Measurements from ENCODE around the gene AAK1. TPM values are rescaled to one million over a fixed set of nuclear protein-coding genes. Genes with fewer than 3 reads are reported as not detected.

Gene AAK1
- total RNA-seq, 1 experiment from 2014 or later = 46.8 TPM

- POLR2A ChIA-PET (ENCODE audit: unreplicated experiment) = no interaction called here
- BruUV-seq (replicated peaks) = no TSS peak
- H4K20me1 ChIP-seq (ENCODE audit: low read length) = no peaks in the 10 kb centered on the region
- TF ChIP-seq EZH2phosphoT487 (IDR thresholded peaks at IDR 0.05; ENCODE audit: borderline replicate concordance, low read length) = no peak
- TF ChIP-seq EZH2 (IDR thresholded peaks at IDR 0.05; ENCODE audit: low read length, unreplicated experiment) = no peak
- DNase-seq (peak; percentile 88), ATAC-seq (peak; percentile 85)
- H3K9ac ChIP-seq (ENCODE audit: low read length) = no peak overlapping the region
- intact Hi-C loops (cut with micrococcal nuclease) = no loop called here
- no peaks in the 10 kb centered on the region for H3K79me2 ChIP-seq (ENCODE audit: low read length)
- H3K9me2 ChIP-seq (replicated peaks; ENCODE audit: low read length) = no peaks in the 10 kb centered on the region
- peaks cover 2% of the 10 kb centered on the region for H3F3A ChIP-seq (ENCODE audit: low read length, unreplicated experiment)
- CTCF ChIA-PET = no interaction called here
- H3K36me3 ChIP-seq (ENCODE audit: low read depth, low read length) = no peaks in the 10 kb centered on the region
- no peak overlapping the region for H2AFZ ChIP-seq (ENCODE audit: low read length)
- H3K4me1 ChIP-seq (ENCODE audit: insufficient read depth, low read length) = peaks cover 39% of the 10 kb centered on the region
- H3K4me3 ChIP-seq (ENCODE audit: low read length) = no peak overlapping the region
- H3K4me2 ChIP-seq (ENCODE audit: low read length) = peak overlapping the region; percentile 23; the same call in 1 of the 2 replicates
- no peaks in the 10 kb centered on the region for H3K9me3 ChIP-seq (ENCODE audit: low read length)
- H3K27ac ChIP-seq (ENCODE audit: low read length) = 0 out of 2 replicates have a peak overlapping the region, but pooled peaks have one; percentile 6
- no peaks in the 10 kb centered on the region for H3K27me3 ChIP-seq (ENCODE audit: low read length)
Observed at GRCh38 chr2:69685321-69686048, 41.9 kb upstream of the AAK1 start.

- no peaks in the 10 kb centered on the region for H4K20me1 ChIP-seq (ENCODE audit: low read length)
- H3K27ac ChIP-seq (ENCODE audit: low read length) = peak overlapping the region; percentile 61
- H3K27me3 ChIP-seq (ENCODE audit: low read length) = no peaks in the 10 kb centered on the region
- H3K4me1 ChIP-seq (ENCODE audit: insufficient read depth, low read length) = peaks cover 42% of the 10 kb centered on the region
- peaks cover 2% of the 10 kb centered on the region for H3F3A ChIP-seq (ENCODE audit: low read length, unreplicated experiment)
- no peaks in the 10 kb centered on the region for H3K36me3 ChIP-seq (ENCODE audit: low read depth, low read length)
- no peaks in the 10 kb centered on the region for H3K79me2 ChIP-seq (ENCODE audit: low read length)
- ATAC-seq = peak; percentile 59
- H2AFZ ChIP-seq (ENCODE audit: low read length) = peak overlapping the region; percentile 70
- intact Hi-C loops (cut with micrococcal nuclease) = no loop called here
- ChIA-PET CTCF (no interaction called here), POLR2A (ENCODE audit: unreplicated experiment) (interaction anchor here (0.5 kb wide), 1 partner anchor 122 kb away, joined by 3 read pairs; no protein-coding TSS in a partner anchor)
- TF ChIP-seq, protein P1, sequence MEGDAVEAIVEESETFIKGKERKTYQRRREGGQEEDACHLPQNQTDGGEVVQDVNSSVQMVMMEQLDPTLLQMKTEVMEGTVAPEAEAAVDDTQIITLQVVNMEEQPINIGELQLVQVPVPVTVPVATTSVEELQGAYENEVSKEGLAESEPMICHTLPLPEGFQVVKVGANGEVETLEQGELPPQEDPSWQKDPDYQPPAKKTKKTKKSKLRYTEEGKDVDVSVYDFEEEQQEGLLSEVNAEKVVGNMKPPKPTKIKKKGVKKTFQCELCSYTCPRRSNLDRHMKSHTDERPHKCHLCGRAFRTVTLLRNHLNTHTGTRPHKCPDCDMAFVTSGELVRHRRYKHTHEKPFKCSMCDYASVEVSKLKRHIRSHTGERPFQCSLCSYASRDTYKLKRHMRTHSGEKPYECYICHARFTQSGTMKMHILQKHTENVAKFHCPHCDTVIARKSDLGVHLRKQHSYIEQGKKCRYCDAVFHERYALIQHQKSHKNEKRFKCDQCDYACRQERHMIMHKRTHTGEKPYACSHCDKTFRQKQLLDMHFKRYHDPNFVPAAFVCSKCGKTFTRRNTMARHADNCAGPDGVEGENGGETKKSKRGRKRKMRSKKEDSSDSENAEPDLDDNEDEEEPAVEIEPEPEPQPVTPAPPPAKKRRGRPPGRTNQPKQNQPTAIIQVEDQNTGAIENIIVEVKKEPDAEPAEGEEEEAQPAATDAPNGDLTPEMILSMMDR (conservative IDR thresholded peaks at IDR 0.05; ENCODE audit: low read depth, low read length) = no peak
- TF ChIP-seq EZH2 (IDR thresholded peaks at IDR 0.05; ENCODE audit: low read length, unreplicated experiment) = no peak
- no peak for TF ChIP-seq EZH2phosphoT487 (IDR thresholded peaks at IDR 0.05; ENCODE audit: borderline replicate concordance, low read length)
- no peaks in the 10 kb centered on the region for H3K9me2 ChIP-seq (replicated peaks; ENCODE audit: low read length)
- peak; percentile 83 for DNase-seq
- H3K4me2 ChIP-seq (ENCODE audit: low read length) = peak overlapping the region; percentile 73
- H3K9me3 ChIP-seq (ENCODE audit: low read length) = no peaks in the 10 kb centered on the region
- 0 out of 2 replicates have a peak overlapping the region, but pooled peaks have one; percentile 4 for H3K9ac ChIP-seq (ENCODE audit: low read length)
- peak overlapping the region; percentile 36; the same call in 1 of the 2 replicates for H3K4me3 ChIP-seq (ENCODE audit: low read length)
- BruUV-seq (replicated peaks) = no TSS peak
Observed at GRCh38 chr2:69683170-69683971, 39.8 kb upstream of the AAK1 start.

DNA sequence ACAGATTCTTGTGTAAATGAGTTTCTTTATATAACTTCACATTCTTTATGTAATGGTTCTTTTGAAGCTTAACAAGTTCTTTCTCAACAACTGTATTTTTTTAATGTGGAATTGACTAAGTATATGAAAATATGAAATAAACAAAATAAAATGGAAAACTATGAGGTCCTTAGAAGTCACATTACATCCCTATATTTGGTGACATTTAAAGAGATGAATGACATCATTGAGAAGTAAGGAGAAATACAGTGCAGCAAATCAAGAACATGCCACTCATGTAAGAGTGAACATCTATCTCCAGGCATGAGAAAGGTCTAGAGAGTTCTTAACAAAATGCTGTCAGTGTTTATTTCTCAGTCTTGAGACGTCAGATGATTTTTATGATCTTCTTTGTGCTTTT, 39.0 kb upstream of the AAK1 start:
- peaks cover 2% of the 10 kb centered on the region for H3F3A ChIP-seq (ENCODE audit: low read length, unreplicated experiment)
- ATAC-seq = no peak
- peak overlapping the region; percentile 61 for H3K27ac ChIP-seq (ENCODE audit: low read length)
- H3K9me3 ChIP-seq (ENCODE audit: low read length) = no peaks in the 10 kb centered on the region
- no peaks in the 10 kb centered on the region for H3K9me2 ChIP-seq (replicated peaks; ENCODE audit: low read length)
- DNase-seq = no peak
- H3K4me1 ChIP-seq (ENCODE audit: insufficient read depth, low read length) = peaks cover 50% of the 10 kb centered on the region
- H3K4me3 ChIP-seq (ENCODE audit: low read length) = no peak overlapping the region
- ChIA-PET POLR2A (ENCODE audit: unreplicated experiment) (interaction anchor here (0.5 to 0.6 kb wide), 2 partner anchors 121 to 646 kb away, joined by 3 read pairs; no protein-coding TSS in a partner anchor), CTCF (no interaction called here)
- no peaks in the 10 kb centered on the region for H3K79me2 ChIP-seq (ENCODE audit: low read length)
- BruUV-seq (replicated peaks) = no TSS peak
- H2AFZ ChIP-seq (ENCODE audit: low read length) = no peak overlapping the region
- H3K36me3 ChIP-seq (ENCODE audit: low read depth, low read length) = no peaks in the 10 kb centered on the region
- intact Hi-C loops (cut with micrococcal nuclease) = no loop called here
- H4K20me1 ChIP-seq (ENCODE audit: low read length) = no peaks in the 10 kb centered on the region
- H3K4me2 ChIP-seq (ENCODE audit: low read length) = peak overlapping the region; percentile 73
- no peak for TF ChIP-seq EZH2 (IDR thresholded peaks at IDR 0.05; ENCODE audit: low read length, unreplicated experiment)
- no peak for TF ChIP-seq EZH2phosphoT487 (IDR thresholded peaks at IDR 0.05; ENCODE audit: borderline replicate concordance, low read length)
- TF ChIP-seq, protein P1 (conservative IDR thresholded peaks at IDR 0.05; ENCODE audit: low read depth, low read length) = no peak
- no peak overlapping the region for H3K9ac ChIP-seq (ENCODE audit: low read length)
- H3K27me3 ChIP-seq (ENCODE audit: low read length) = no peaks in the 10 kb centered on the region
